Stimulated activated CD4-positive, alpha-beta T cell treated with anti-CD3 and anti-CD28 coated beads, Interleukin-15, amount 100 ng/mL, for 24 hours (primary cell): ENCODE measurements around the gene ZNF134.

Experiments
- DNase-seq: peaks from one replicate; pipeline ENCODE4 v3.0.0-alpha.2; 2020

The ZNF134 gene

DNA sequence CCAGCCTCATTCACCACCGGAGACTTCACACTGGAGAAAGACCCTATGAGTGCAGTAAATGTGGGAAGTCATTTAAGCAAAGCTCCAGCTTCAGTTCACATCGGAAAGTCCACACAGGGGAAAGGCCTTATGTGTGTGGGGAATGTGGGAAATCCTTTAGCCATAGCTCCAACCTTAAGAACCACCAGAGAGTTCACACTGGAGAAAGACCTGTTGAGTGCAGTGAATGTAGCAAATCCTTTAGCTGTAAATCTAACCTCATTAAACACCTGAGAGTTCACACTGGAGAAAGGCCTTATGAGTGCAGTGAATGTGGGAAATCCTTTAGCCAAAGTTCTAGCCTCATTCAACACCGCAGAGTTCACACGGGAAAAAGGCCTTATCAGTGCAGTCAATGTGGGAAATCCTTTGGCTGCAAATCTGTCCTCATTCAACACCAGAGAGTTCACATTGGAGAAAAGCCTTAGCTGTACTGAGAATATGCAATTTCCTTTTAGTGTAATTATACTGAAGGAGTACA is 27.7 kb downstream of the ZNF134 start:
- no peak for DNase-seq

DNA sequence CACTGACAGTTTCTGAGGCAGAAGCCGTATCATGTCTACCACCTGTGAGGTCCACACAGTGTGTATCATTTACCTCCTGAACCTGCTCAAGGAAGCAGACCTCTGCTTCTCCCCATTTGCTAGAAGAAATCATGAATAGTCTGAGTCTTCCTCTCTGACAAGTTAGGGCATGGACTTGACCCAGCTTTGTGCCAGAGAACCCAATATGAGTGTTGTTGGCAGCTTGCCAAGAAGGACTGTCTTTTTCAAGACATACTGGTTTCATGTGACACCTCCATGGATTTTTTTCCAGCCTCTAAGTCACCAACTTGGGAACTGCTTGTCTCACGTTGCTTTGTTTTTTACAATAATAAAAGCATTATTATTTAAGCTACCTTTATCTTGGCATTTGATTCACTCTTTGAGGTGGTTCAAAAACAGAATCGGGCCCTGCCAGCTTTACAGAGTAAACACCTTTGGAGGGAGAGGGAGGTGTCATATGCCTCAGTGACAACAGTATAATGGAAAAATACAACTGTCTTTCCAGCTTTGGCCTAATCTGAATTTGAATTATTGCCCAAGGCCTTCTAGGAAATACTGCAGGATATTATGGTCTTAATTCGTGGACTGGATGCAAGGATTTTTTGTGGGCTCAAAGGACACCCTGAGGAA is 28.5 kb downstream of the ZNF134 start:
- DNase-seq: no peak

DNA sequence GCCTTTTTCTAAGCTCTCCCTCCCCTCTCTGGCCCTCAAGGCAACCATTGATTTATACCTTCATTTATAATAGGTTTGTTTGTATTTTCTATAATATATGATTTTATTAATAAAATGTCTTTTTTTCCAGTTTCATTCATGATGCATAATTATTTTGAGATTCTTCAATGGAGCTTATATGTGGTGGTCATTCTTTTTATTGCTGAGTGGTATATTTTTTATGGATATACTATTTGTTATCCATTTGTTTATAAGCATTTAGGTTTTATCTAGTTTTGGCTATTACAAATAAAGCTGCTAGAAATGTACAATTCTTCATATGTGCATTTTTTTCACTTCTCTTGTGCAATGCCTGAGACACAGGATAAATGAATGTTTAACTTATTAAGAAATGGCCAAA is 29.7 kb downstream of the ZNF134 start:
- no peak for DNase-seq

DNA sequence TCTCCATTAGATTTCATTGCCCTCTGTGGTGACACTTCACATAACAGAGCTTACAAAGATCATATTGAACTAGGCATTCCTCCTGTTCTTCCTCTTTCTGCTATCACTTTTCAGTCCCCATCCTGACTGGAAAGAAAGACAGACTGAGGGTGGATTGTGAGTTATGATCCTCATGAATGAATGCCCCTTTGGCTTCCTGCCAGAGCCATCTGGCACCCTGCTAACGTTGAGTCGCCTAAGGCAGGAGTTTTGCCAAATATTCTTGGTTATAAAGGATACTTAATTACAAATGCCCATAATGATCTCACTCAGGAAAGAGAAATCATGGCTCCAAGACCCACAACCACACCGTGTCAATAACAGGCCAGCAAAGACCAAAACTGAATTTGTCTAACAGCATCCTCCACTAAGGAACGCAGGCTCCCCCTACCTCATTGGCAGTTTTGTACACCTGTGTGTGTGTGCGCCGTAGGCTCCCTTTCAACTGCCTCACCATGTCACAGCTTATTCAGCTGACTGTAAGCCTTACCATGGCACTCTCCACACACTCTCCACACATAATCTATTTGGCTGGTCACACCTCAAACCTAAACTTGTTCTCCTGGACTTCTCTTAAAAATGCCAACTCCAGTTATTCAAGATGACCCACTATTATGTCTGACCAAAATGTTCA is 34.4 kb downstream of the ZNF134 start:
- no peak for DNase-seq

DNA sequence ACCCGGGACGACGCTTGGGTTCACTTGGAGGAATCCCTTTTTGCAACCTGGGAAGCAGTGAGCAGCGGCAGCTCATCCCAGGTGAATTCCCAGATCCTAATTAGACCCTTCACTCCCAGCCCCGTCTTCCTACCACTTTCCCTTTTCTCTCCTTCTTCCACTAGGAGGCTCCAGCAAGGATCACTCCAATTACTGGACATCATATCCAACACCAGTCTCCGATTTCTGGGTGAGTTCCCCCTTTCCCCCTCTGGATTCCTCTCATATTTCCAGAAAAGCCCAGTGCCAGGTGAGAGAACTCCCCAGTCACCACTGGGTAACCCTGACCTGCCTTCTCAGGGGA is 37.6 kb downstream of the ZNF134 start:
- DNase-seq: no peak

DNA sequence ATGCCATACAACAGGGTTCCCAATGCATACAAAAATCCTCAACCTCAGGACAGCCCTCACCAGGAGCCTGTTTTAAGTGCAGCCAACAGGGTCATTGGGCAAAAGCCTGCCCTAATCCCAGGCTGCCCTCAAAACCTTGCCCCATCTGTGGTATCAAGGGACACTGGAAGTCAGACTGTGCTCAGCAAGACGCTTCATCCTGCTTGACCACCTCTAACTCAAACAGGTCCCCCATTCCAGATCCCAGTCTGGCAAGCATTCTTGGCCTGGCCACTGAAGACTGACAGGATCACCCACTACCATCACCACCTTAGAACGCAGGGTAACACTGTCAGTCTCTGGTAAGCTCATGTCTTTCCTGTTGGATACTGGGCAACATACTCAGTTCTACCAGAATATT is 39.6 kb downstream of the ZNF134 start:
- DNase-seq: no peak

DNA sequence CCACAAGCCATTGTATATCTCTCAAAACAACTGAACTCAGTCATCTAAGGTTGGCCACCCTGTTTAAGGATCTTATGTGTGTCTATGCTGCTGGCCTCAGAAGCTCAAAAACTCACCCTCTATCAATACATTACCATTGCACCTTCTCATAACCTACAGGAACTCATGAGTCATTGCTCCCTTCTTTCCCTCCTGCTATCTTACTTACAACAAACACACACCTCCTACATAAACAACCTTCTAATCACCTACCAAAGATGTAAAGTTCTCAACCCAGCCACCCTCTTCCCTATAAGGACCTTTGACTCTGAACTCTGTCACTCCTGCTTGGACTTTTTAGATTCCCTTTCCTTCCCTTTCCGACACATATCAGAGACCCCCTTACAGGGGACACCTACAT is 41.4 kb downstream of the ZNF134 start:
- DNase-seq: no peak

DNA sequence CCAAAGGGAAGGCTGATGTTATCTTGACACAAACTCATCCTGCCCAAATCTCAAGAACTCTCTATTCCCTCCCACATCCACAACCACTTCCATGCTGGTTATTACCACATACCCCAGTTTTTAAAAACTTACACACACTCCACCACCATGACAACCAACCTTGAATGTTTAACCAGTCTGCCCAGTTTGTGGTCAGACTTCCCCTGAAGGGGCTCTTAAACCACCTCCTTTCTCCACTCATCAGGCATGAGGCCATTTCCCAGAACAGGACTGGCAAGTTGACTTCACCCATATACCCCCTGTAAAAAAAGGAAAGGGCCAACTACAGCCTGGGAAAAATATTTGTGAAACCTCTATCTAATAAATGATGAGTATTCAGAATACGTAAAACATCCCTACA is 42.3 kb downstream of the ZNF134 start:
- DNase-seq: no peak

DNA sequence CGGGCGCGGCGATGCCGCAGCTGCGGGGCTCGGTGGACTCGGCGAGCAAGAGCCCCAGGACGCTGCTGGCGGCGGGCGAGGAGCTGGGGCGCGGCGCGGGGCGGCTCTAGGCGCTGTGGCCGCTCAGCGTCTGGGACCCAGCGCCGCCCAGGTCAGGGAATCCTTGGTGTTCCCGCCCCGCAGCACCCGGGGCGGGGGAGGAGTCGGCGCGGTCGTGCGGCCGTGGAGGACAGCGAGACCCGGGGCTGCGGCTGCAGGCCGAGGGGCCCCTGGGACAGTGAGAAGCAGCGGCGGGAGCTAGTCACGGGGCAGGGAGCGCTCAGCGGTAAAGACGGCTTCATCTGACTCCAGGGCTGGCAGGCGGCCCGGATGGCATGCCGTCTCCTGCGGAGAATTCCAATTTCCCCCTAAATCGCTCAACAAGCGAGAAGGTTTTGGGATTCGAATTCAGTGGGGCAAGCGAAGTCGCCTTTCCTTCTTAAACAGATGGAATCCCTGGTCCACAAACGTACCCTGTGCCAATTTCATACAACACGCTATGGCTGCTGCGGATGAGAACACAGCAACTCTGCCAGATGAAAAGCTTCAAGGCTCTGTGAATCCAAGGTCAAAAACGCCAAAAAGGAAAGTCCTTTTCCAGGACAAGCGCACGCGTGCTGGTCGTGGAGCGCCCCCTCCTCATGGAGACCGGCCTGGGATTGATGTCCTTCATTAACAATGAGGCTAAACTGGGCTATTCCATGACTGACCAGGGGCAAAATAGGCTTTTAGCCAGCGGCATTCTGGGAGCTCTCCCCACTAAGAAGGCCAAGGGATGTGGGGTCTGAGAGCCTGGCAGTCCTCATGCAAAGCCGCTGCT is 50.5 kb downstream of the ZNF134 start:
- peak; percentile 23 for DNase-seq

DNA sequence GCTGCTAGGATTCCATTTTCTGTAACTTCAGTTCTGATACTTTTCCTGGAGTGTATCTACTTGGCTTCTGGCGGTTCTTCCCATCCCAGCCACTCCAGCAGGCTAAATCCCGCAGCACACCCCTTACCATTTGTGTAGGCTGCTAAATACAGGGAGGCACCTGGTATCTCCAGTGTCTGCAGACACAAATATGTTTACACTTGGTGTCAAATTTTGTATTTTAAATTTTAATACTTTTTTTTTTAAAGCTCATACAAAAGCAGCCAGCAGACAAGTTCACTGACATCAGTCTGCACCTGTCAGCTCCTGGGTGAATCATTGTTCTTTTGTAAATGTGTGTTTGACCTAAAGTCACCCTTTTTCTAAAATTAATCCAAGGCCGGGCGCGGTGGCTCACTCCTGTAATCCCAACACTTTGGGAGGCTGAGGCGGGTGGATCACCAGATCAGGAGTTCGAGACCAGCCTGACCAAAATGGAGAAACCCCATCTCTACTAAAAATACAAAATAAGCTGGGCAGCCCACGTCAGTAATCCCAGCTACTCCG is 51.3 kb downstream of the ZNF134 start:
- no peak for DNase-seq

DNA sequence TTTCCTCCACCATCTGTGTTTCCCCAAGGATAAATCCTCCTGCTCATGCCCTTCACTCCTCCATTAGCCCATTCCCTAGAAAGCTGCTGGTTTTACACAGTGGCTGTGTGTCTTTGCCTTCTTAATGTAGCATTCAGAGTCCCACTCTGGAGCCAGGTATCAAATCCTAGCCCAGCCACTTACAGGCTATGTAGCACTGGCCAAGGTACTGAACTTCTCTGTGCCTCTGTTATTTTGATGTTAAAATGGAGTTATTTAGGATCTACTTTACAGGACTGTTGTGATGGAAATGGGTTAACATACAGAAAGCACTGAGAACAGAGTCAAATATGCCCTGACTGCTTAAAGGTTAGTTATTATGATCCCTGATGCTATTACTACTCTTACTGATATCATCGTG is 53.2 kb downstream of the ZNF134 start:
- no peak for DNase-seq

DNA sequence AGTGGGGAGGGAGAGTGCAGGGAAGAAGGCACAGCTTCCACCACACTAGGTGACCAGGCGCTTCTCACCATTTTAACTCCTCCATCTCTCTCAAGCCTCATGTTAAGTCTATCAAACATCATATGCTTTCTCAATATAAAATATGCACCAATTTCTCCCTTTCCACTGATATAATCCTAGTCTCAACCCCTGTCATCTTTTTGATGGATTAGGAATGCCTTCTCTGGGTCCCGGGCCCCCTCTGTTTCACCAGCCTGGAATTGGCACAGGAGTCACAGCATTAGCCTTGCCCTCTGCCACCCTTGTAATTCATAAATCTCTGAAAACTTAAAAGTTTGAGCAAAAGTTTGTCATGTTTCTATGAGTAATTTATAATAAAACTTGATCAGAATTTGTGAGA is 54.6 kb downstream of the ZNF134 start, which contains the start of gene ZSCAN4:
Gene ZSCAN4, plus strand, starts transcription at position 301 of the 400 bp plus-strand sequence. CDS start 7,211 bp downstream, outside the sequence.
- no peak for DNase-seq

DNA sequence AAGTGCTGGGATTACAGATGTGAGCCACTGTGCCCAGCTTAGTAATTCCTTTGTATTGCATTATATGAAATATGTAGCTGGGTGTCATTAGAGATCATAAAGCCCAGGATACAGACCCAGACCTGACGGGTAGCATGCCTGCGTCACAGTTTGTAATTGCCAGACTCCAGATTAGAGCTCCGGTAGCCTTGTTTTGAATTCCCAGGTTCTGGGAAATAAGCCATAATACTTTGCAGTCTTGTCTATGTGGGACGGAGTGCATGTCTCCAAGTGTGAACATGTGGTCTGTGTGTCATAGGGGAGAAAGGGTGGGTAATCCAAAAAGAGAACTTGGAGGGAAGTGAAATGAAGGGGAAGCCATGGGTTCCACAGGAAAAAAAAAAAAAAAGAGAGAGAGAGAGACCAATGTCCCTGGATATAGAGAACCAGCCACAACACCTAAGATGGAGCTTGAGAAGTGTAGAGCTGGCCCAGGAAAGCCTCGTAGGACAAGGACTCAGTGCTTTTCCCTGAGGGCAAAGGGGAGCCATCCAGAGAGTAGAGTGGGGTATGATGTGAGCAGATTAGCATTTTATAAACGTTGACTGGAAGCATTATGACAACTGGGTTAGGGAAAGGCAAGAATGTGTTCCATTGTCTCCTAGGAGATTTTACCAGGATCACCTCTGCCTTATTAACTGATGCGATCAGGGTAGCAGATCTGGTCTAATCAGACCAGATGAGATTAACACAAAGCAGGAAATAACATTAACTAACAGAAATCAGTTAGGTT is 57.3 kb downstream of the ZNF134 start:
- DNase-seq: no peak

DNA sequence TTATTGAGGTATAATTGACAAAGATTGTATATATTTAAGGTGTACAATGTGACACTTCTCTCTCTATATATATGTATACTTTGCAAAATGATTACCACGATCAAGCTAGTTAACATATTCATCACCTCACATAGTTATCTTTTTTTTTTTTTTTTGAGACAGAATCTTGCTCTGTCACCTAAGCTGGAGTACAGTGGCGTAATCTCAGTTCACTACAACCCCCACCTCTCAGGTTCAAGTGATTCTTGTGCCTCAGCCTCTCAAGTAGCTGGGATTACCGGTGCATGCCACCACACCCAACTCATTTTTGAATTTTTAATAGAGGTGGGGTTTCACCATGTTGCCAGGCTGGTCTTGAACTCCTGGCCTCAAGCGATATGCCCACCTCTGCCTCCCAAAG is 58.4 kb downstream of the ZNF134 start:
- no peak for DNase-seq
